GM20431 (cell line): ENCODE measurements around the gene ALG10B.

Source experiments
- in situ Hi-C: fragments of 300-500 bp; cut with MseI, MboI; formaldehyde crosslinking; loops from one replicate; pipeline ENCODE4 v1.15.0; 2020; ENCODE audit warnings: low sequenced_read_pairs; ENCODE audit not compliant: unreplicated experiment

Gene ALG10B

GRCh38 chr12:38367506-38367905 is 50.9 kb downstream of the ALG10B start:
- in situ Hi-C loops: no loop called here

GRCh38 chr12:38370311-38370710 is 53.7 kb downstream of the ALG10B start:
- in situ Hi-C loops: no loop called here

DNA sequence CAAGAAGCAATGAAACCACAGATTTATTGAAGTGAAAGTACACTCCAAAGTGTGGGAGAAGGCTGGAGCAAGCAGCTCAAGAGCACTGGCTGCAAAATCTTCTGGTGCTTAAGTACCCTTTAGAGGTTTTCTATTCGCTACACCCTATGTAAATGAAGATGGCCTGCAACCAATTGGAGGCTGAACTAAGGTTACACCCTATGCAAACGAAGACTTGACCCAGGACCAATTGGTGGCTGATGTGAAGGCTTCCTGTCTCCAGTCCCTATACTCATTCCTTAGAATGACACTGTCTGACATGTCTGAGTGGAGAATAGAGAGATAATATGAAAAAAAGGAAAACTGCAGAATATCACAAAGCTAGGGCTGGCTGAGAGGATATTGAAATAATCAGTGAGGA is 57.2 kb downstream of the ALG10B start:
- in situ Hi-C loops: no loop called here

- in situ Hi-C loops: no loop called here
Observed at GRCh38 chr12:38374751-38375150, 58.2 kb downstream of the ALG10B start.
